Measurements from ENCODE around the gene SLC37A2.
A peak's percentile ranks its signal among the peaks of the same experiment; 100 is the strongest.

Gene SLC37A2

GRCh38 chr11:125074511-125075241, 11.6 kb downstream of the SLC37A2 start:
- Histone ChIP-seq H4K8ac (ENCODE audit: low read length) (no peak overlapping the region), H3K4me2 (ENCODE audit: low read length, poor library complexity, severe bottlenecking) (no peak overlapping the region), H4K91ac (ENCODE audit: low read length) (no peak overlapping the region), H3K4ac (ENCODE audit: low read depth in 1 of 2, low read length in 2 of 2) (no peak overlapping the region), H3K4me1 (ENCODE audit: control insufficient read depth, insufficient read depth, low read depth, low read length) (peaks cover 27% of the 10 kb centered on the region), H2BK15ac (ENCODE audit: low read depth, poor library complexity, severe bottlenecking) (no peak overlapping the region), H3K9me3 (ENCODE audit: control insufficient read depth, low read length) (no peaks in the 10 kb centered on the region), H3K18ac (ENCODE audit: low read depth in 1 of 2, low read length in 2 of 2) (no peak overlapping the region), H2BK12ac (ENCODE audit: low read length in 2 of 2) (no peak overlapping the region), H2AFZ (ENCODE audit: low read depth, low read length) (no peak overlapping the region), H3K14ac (ENCODE audit: low read length in 2 of 2) (no peak overlapping the region), H3K36me3 (ENCODE audit: control insufficient read depth in 1 of 2, insufficient read depth in 2 of 2, low read depth in 1 of 2, low read length in 2 of 2) (no peaks in the 10 kb centered on the region), H2BK120ac (ENCODE audit: low read depth, low read length) (no peak overlapping the region), H3K23ac (ENCODE audit: low read length in 2 of 2) (no peak overlapping the region), H3K9ac (ENCODE audit: low read length) (no peak overlapping the region), H3K79me1 (replicated peaks; ENCODE audit: low read length, poor library complexity, severe bottlenecking) (no peaks in the 10 kb centered on the region), H2BK5ac (ENCODE audit: low read depth, low read length, poor library complexity, severe bottlenecking) (no peak overlapping the region), H2AK5ac (ENCODE audit: low read length, severe bottlenecking) (no peak overlapping the region), H3K27ac (ENCODE audit: low read length, poor library complexity, severe bottlenecking) (no peak overlapping the region), H3K27me3 (ENCODE audit: control insufficient read depth in 1 of 2, insufficient read depth in 1 of 2, low read length in 2 of 2) (no peaks in the 10 kb centered on the region), H3K4me3 (ENCODE audit: insufficient read depth in 1 of 2, low read depth in 1 of 2, low read length in 2 of 2) (no peak overlapping the region)
- 74% methylated on average over 11 of the region's 11 CpGs for WGBS
- no peak for DNase-seq

GRCh38 chr11:125075242-125075625, 12.1 kb downstream of the SLC37A2 start:
- WGBS, result 93% methylated on average over 7 of the region's 7 CpGs
- Histone ChIP-seq H3K4me1 (ENCODE audit: control insufficient read depth, insufficient read depth, low read depth, low read length) (peaks cover 22% of the 10 kb centered on the region), H2AFZ (ENCODE audit: low read depth, low read length) (no peak overlapping the region), H3K18ac (ENCODE audit: low read depth in 1 of 2, low read length in 2 of 2) (no peak overlapping the region), H3K9ac (ENCODE audit: low read length) (peak overlapping the region; percentile 44), H3K4me2 (ENCODE audit: low read length, poor library complexity, severe bottlenecking) (no peak overlapping the region), H4K8ac (ENCODE audit: low read length) (no peak overlapping the region), H3K79me1 (replicated peaks; ENCODE audit: low read length, poor library complexity, severe bottlenecking) (no peaks in the 10 kb centered on the region), H3K27ac (ENCODE audit: low read length, poor library complexity, severe bottlenecking) (no peak overlapping the region), H4K91ac (ENCODE audit: low read length) (peak overlapping the region; percentile 47), H2BK120ac (ENCODE audit: low read depth, low read length) (no peak overlapping the region), H3K27me3 (ENCODE audit: control insufficient read depth in 1 of 2, insufficient read depth in 1 of 2, low read length in 2 of 2) (no peaks in the 10 kb centered on the region), H2BK12ac (ENCODE audit: low read length in 2 of 2) (peak overlapping the region in 1 of 2 experiments; percentile 45), H2AK5ac (ENCODE audit: low read length, severe bottlenecking) (no peak overlapping the region), H3K14ac (ENCODE audit: low read length in 2 of 2) (no peak overlapping the region), H3K4ac (ENCODE audit: low read depth in 1 of 2, low read length in 2 of 2) (no peak overlapping the region), H2BK5ac (ENCODE audit: low read depth, low read length, poor library complexity, severe bottlenecking) (no peak overlapping the region), H2BK15ac (ENCODE audit: low read depth, poor library complexity, severe bottlenecking) (no peak overlapping the region), H3K36me3 (ENCODE audit: control insufficient read depth in 1 of 2, insufficient read depth in 2 of 2, low read depth in 1 of 2, low read length in 2 of 2) (no peaks in the 10 kb centered on the region), H3K9me3 (ENCODE audit: control insufficient read depth, low read length) (no peaks in the 10 kb centered on the region), H3K4me3 (ENCODE audit: insufficient read depth in 1 of 2, low read depth in 1 of 2, low read length in 2 of 2) (no peak overlapping the region), H3K23ac (ENCODE audit: low read length in 2 of 2) (no peak overlapping the region)
- DNase-seq, result no peak

GRCh38 chr11:125075900-125076317, 12.8 kb downstream of the SLC37A2 start:
- Histone ChIP-seq H2AFZ (ENCODE audit: low read depth, low read length) (peak overlapping the region; percentile 42), H3K18ac (ENCODE audit: low read depth in 1 of 2, low read length in 2 of 2) (peak overlapping the region; percentile 32 to 48), H3K14ac (ENCODE audit: low read length in 2 of 2) (peak overlapping the region in 1 of 2 experiments; percentile 38), H3K4me1 (ENCODE audit: control insufficient read depth, insufficient read depth, low read depth, low read length) (peaks cover 18% of the 10 kb centered on the region), H3K27me3 (ENCODE audit: control insufficient read depth in 1 of 2, insufficient read depth in 1 of 2, low read length in 2 of 2) (no peaks in the 10 kb centered on the region), H3K4ac (ENCODE audit: low read depth in 1 of 2, low read length in 2 of 2) (peak overlapping the region in 1 of 2 experiments; percentile 13), H2BK12ac (ENCODE audit: low read length in 2 of 2) (peak overlapping the region in 1 of 2 experiments; percentile 77), H3K4me3 (ENCODE audit: insufficient read depth in 1 of 2, low read depth in 1 of 2, low read length in 2 of 2) (no peak overlapping the region), H4K8ac (ENCODE audit: low read length) (peak overlapping the region; percentile 70), H2AK5ac (ENCODE audit: low read length, severe bottlenecking) (no peak overlapping the region), H3K79me1 (replicated peaks; ENCODE audit: low read length, poor library complexity, severe bottlenecking) (no peaks in the 10 kb centered on the region), H3K23ac (ENCODE audit: low read length in 2 of 2) (no peak overlapping the region), H4K91ac (ENCODE audit: low read length) (peak overlapping the region; percentile 47), H3K36me3 (ENCODE audit: control insufficient read depth in 1 of 2, insufficient read depth in 2 of 2, low read depth in 1 of 2, low read length in 2 of 2) (no peaks in the 10 kb centered on the region), H2BK15ac (ENCODE audit: low read depth, poor library complexity, severe bottlenecking) (no peak overlapping the region), H3K9ac (ENCODE audit: low read length) (peak overlapping the region; percentile 44), H2BK5ac (ENCODE audit: low read depth, low read length, poor library complexity, severe bottlenecking) (no peak overlapping the region), H3K9me3 (ENCODE audit: control insufficient read depth, low read length) (no peaks in the 10 kb centered on the region), H3K4me2 (ENCODE audit: low read length, poor library complexity, severe bottlenecking) (no peak overlapping the region), H3K27ac (ENCODE audit: low read length, poor library complexity, severe bottlenecking) (no peak overlapping the region), H2BK120ac (ENCODE audit: low read depth, low read length) (no peak overlapping the region)
- peak; percentile 60 for DNase-seq
- 78% methylated on average over 11 of the region's 11 CpGs for WGBS

DNA sequence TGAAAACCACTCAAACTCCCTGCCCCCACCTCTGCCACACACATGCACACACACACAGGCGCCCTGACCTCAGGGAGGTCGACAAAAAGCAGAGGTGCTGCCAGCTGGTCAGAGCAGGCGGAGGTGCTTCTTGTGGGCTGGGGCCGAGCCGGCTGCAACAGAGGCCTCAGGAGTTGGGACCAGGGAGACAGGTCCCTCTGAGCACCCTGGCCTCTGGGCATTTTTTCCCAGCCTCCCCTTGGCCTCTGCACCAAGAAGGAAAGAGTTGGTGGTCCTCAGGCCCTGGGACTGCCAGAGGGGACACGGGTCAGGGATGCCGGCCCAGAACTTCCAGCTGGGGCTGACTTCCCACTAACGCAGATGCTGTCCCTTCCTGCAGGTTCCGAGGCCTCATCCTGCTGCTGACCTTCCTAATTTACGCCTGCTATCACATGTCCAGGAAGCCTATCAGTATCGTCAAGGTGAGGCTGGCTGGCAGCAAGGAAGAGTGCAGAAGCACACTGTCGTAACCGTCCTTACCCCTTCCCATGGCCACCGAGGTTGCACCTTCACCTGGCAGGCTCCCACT, 13.4 kb downstream of the SLC37A2 start:
- peak overlapping the region in 1 of 2 experiments; percentile 48 for H3K18ac ChIP-seq (ENCODE audit: low read depth in 1 of 2, low read length in 2 of 2)
- H3K9ac ChIP-seq (ENCODE audit: low read length), result no peak overlapping the region
- H3K36me3 ChIP-seq (ENCODE audit: control insufficient read depth in 1 of 2, insufficient read depth in 2 of 2, low read depth in 1 of 2, low read length in 2 of 2), result no peaks in the 10 kb centered on the region
- H3K23ac ChIP-seq (ENCODE audit: low read length in 2 of 2), result no peak overlapping the region
- H3K4me2 ChIP-seq (ENCODE audit: low read length, poor library complexity, severe bottlenecking), result no peak overlapping the region
- H2AK5ac ChIP-seq (ENCODE audit: low read length, severe bottlenecking), result no peak overlapping the region
- no peak overlapping the region for H3K27ac ChIP-seq (ENCODE audit: low read length, poor library complexity, severe bottlenecking)
- DNase-seq, result no peak
- H2BK12ac ChIP-seq (ENCODE audit: low read length in 2 of 2), result no peak overlapping the region
- peaks cover 16% of the 10 kb centered on the region for H3K4me1 ChIP-seq (ENCODE audit: control insufficient read depth, insufficient read depth, low read depth, low read length)
- H2BK120ac ChIP-seq (ENCODE audit: low read depth, low read length), result no peak overlapping the region
- no peak overlapping the region for H3K14ac ChIP-seq (ENCODE audit: low read length in 2 of 2)
- peak overlapping the region; percentile 70 for H4K8ac ChIP-seq (ENCODE audit: low read length)
- no peak overlapping the region for H2BK5ac ChIP-seq (ENCODE audit: low read depth, low read length, poor library complexity, severe bottlenecking)
- H3K9me3 ChIP-seq (ENCODE audit: control insufficient read depth, low read length), result no peaks in the 10 kb centered on the region
- H2BK15ac ChIP-seq (ENCODE audit: low read depth, poor library complexity, severe bottlenecking), result no peak overlapping the region
- no peak overlapping the region for H4K91ac ChIP-seq (ENCODE audit: low read length)
- WGBS, result 87% methylated on average over 14 of the region's 14 CpGs
- no peaks in the 10 kb centered on the region for H3K27me3 ChIP-seq (ENCODE audit: control insufficient read depth in 1 of 2, insufficient read depth in 1 of 2, low read length in 2 of 2)
- H3K79me1 ChIP-seq (replicated peaks; ENCODE audit: low read length, poor library complexity, severe bottlenecking), result no peaks in the 10 kb centered on the region
- H3K4ac ChIP-seq (ENCODE audit: low read depth in 1 of 2, low read length in 2 of 2), result no peak overlapping the region
- no peak overlapping the region for H2AFZ ChIP-seq (ENCODE audit: low read depth, low read length)
- no peak overlapping the region for H3K4me3 ChIP-seq (ENCODE audit: insufficient read depth in 1 of 2, low read depth in 1 of 2, low read length in 2 of 2)

Measured in mesenchymal stem cell (in vitro differentiated cells and primary cell).